ENCODE results near the gene RAB33A.
A peak's percentile ranks its signal among the peaks of the same experiment; 100 is the strongest.

RAB33A gene

DNA sequence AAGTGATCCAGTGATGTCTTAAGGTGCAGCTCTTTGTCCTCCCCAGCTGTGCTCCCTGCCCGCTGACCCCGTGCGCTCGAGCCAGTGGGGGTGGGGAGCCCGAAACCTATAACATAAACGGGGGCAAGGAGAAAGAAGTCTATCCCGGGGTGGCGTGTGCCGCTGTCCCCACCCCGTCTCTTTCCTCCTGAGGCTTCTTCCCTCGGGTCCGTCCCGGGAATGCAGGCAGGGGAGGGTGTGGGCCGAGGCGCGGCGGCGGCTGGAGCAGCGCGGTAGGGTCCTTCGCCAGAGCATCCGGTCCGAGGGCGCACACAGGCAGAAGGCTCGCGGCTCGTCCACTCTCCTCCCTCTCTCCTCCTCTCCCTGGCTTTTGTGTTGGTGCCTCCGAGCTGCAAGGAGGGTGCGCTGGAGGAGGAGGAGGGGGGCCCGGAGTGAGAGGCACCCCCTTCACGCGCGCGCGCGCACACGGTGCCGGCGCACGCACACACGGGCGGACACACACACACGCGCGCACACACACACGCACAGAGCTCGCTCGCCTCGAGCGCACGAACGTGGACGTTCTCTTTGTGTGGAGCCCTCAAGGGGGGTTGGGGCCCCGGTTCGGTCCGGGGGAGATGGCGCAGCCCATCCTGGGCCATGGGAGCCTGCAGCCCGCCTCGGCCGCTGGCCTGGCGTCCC, at the start of gene RAB33A:
RAB33A (plus strand) TSS at position 517 of the 681 bp plus-strand sequence; CDS start at position 618, 101 bp downstream.
- DNase-seq = peak; percentile 71

DNA sequence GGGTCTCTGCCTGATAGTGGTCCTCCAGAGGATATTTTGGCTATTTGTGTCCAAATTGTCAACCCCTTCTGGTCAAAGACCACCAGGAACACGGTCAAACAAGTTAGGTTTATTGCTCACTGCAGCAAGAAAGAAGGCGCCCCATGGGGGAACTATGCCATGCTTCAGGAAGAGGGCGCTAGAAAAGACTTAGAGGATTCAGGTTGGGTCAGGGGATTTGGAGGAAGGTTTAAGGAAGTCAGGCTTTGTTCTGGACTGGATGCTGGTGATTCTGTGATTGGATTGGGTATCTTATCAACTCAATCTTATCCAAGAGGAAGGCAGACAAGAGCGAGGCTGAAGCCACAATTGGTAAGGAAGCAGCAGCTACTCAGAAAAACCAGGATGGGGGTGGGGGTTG, 47.2 kb upstream of the RAB33A start:
- DNase-seq = no peak

DNA sequence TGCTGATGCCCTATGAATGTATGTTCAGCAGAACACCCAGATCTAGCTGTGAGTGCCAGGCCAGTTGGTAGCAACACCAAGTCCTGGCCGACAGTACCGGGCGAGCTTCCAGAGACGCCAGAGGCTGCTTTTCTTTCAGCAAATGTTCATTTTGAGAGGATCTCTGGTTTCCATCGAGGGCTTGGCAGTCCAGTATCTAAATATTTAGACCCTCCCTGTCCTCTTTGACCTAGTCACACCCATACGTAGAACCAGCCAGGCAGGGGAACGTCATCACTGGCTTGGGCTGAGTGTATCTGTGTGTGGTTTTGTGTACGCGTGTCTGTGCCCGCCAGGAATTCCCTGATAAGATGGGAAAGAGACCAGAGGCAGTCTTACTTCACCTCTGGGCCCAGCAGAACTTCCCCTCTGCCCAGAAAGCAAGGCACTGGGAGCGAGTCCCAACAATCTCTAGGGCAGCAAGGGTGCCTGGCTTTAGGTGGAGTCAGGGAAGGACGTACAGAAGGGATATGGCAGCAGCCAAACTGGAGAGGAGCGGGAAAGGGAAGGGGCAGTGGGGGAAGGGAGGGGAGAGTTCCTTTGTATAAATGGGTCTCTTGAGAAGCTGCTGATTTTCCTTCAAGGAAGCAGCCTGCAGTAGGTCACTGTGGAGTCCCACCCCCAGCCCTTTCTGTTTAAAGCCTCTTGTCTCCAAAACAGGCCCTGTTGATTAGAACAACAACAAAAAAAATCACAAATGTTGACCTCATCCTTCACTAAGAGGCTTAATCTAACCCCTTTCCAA, 46.5 kb upstream of the RAB33A start:
- no peak for DNase-seq

DNA sequence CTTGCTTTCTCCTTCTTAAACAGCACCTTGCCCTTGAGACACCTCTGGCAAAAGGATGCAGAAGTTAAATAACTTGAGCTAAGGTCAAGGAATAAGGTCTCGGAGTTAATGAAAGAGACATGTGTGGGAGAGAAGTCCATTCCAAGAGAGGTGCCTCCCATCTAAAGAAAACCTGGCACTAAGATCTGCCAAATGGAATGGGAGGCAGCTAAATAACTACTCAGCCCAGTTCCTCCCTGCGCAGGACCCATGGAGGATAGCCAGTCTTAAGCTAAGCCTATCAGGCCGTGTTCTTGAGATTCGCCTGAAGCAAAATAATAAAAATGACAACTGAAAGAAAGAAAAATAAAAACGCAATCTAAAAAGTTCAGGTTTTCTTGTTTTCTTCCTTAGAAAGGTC, 40.8 kb upstream of the RAB33A start:
- no peak for DNase-seq

DNA sequence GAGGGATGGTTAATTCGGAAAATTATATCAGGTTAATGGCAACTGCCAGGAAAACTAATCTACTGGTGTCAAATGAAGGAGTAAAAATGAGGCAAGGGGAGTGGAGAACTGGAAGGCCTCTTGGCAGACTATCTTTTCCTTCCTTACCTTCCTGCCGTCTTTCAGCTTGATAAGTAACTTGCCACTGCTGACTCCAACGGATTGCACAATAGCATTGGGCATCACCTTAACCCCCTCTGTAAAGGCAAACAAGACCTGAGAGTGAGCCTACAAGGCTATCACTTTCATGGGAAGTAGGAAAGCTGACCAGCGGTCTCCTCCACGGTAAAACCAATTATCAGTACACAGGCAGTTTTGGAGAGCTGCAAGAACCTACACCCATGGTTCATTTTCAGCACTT, 35.3 kb upstream of the RAB33A start:
- DNase-seq = no peak

DNA sequence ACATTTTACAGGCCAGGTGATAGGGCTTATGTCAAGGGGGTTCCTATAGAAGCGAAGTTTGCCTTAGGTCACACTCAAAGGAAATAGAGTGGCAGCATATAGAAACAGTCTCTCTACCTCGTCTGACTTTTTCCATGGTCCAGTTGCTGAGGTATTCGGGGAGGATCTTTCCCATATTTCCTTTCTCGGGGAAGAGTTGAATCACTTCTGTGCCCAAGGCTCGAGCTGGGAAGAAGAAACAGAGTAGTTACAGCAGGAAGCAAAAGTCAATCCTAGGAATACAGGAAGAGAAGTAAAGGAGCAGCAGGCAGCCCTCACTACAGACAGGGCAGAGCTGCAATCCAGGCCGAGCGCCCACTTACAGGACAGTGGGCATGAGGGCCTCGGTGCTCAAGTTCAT, 34.8 kb upstream of the RAB33A start:
- DNase-seq = no peak

DNA sequence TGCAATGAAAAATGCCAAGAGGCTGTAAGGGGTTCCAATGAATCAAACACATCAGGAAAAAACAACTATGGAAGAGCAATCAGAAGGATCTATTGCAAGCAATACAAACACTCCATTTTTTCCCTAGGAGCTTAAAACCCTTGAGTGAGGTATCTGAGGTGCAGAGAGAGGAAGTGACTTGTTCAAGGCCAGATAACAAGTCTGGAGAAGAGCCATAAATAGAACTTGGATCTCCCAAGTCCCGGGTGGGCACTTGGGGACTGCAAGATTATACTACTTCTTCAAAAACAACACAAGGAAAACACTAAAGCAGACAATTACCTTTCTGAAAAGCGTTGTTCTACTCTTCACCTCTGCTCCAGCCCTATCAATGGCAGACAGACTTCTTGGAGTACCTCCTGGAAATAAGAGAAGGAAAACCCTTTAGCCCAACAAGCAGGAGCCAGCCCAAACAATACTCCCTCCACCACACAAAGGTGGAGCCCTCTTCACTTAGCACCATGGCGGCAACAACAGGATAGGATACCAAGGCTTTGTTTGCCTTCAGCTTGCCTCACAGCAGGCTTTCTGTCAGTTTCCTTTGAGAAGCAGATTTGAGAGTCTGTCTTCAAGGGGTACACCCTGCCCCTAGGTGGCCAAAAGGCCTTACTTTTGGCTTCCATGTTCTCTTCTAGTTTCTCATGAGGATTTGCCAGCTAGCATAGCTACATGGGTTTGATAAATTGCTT, 32.1 kb upstream of the RAB33A start:
- no peak for DNase-seq

DNA sequence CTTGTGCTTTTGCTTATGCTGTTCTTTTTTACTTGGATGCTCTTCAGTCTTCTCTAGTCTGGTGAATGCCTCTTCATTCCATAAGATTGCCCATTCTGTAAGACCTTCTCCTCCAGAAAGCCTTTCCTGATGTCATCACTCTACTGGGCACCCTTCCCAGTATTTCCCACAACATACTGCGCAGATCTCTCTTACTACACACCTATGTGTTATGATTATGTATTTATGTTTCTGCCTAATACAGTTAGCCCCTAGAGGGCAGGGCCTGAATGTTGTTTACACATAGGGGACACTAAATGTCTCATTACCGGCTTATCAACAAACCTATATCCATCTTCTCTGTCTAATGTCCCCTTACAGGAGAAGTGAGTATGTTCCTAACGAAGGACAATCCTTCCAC, 27.3 kb upstream of the RAB33A start:
- no peak for DNase-seq

DNA sequence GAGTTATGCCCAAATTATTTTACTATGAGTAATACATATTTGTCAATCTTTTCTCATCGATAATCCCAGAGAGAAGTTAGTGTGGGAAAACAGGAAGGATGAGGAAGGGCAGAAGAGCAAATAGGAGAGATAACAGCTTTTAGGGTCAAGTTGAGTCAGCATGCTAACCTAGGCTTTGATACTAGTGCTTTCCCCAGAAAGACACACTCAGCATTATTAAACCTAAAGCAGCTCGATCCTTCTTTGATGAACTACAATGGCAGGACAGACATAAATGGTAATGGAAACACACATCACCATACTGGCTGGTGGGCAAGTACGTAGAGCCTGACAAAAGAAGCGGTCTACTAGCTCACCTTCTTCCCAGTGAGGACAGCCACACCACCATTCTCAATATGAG, 26.6 kb upstream of the RAB33A start:
- no peak for DNase-seq

DNA sequence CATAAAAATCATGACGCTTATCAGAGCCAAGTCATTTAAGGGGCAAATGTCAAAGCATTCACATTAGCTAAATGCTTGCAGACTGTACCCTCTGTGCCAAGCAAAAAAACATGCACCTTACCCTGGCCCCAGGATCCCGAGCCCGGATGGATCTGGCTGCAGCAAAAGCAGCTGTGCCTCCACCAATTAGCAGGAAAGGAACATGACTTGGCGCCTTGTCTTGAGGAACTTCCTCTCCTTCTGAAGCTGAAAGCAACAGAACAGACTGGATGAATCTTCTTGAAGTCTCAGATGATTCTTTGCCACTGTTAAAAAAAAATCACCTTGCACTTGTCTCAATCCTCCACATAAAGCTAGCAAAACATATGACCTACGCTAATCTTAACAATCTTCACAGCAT, 24.1 kb upstream of the RAB33A start:
- no peak for DNase-seq

DNA sequence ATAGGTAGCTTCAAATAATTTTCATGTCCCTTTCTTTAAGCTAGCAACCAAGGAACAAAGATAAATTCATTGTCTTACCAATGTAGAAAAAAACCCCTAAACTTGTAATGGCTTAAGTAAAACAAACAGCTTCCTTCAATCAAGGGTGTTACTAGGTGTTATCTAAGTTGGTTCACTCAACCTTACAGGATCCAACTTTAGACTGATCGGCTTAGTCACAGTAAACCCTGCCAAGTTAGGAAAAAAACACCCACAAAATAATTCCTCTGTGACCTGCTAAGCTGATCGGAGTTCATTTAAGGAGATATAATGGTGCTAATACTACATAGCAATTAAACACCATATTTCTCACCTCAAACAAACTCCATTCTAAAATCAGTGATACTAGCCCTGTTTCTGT, 16.2 kb upstream of the RAB33A start:
- DNase-seq = no peak

DNA sequence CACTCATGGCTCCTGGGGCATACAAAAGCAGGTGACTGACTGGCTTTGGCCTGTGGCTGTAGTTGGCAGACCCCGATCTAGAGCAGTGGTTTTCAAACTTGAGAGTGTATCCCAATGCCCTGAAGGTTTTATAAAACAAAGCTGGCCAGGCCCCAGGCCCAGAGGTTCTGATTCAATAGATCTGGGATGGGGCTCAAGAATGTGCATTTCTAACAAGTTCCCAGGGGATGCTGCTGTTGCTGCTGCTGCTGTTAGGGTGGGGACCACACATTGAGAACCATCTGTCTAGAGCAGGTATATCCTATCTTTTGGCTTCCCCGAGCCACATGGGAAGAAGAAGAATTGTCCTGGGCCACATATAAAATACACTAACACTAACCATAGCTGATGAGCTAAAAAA, 13.5 kb upstream of the RAB33A start:
- no peak for DNase-seq

DNA sequence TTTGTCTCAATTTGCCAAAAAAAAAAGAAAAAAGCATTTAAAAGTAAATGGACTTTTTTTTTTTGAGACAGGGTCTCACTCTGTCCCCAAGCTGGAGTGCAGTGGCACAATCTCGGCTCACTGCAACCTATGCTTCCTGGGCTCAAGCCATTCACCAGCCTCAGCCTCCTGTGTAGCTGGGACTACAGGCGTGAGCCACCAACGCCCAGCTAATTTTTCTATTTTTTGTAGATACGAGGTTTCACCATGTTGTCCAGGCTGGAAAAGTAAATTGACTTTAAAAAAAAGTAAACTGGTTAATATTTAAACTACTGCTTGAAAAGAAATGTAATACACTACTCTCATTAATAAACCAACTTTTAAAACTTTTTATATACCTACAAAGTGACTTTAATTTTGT, 12.0 kb upstream of the RAB33A start:
- no peak for DNase-seq

DNA sequence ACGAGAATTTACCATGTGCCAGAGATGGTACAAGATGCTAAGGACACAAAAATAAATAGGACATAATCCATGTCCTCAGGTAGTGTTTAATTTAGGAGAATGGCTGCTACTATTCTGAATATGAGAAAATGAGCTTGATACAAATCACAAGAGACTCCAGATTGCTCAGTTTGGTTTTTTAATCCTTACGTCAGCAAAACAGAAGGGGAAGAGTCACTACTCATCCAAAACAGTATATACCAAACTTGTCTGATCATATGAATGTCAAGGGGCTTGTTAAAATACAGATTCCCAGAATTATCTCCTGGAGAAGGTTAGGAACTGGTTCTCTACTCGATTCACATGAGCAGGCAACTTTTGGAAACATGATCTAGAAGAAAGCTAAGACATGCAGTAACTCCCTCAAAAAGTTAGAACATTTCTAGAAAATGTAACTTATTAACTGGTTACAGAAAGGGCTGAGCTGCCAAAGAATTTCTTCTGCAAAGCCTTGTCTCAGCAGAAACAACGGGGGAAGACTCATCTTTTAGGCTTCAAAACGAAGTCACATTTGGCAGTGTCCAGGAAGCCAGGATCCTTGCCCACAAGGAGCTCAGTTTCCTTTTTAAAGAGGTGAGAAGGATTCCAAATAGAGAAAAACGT, 9.5 kb upstream of the RAB33A start:
- no peak for DNase-seq

DNA sequence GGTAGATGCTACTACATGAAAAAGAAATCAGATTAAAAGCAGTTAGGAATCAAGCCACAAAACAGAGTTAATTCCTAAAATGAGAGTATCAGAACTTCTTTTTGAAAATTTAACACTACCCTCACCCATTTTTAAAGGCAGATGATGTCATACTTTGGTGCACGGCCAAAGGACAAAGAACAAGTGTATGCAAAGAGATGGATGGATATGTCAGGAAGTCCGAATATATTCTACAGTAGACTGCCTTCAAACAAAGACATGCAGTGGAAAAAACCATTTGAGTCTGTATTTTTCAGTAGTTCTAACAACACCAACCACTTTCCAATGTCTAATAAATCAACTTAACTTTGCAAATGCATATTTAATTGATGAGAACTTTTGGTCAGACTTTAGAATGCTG, 8.4 kb upstream of the RAB33A start:
- no peak for DNase-seq

DNA sequence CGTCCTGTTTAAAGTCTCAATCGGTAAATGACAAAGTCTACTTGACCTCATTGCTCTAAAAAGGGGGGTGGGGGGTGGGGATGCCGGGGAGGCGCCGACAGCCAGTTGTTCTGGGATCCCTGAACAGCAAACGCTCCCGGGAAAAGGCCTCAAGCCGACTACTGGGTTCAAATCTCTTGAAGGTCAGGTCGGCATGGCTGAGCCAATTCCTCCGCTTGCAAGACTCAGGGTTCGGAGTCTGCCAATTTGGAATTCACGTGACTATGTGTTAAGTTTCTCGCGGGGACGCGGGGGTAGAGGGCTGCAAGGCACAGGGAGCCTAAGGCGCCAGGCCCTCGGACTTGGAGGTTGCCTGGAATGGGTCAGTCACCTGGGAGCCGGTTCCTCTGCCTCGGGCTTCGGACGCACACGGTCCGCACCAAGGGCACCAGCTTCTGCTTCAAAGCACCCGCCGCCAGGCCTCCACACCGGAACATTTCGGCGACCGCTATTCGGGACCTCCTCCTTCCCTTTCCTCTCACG, 6.5 kb upstream of the RAB33A start:
- no peak for DNase-seq

DNA sequence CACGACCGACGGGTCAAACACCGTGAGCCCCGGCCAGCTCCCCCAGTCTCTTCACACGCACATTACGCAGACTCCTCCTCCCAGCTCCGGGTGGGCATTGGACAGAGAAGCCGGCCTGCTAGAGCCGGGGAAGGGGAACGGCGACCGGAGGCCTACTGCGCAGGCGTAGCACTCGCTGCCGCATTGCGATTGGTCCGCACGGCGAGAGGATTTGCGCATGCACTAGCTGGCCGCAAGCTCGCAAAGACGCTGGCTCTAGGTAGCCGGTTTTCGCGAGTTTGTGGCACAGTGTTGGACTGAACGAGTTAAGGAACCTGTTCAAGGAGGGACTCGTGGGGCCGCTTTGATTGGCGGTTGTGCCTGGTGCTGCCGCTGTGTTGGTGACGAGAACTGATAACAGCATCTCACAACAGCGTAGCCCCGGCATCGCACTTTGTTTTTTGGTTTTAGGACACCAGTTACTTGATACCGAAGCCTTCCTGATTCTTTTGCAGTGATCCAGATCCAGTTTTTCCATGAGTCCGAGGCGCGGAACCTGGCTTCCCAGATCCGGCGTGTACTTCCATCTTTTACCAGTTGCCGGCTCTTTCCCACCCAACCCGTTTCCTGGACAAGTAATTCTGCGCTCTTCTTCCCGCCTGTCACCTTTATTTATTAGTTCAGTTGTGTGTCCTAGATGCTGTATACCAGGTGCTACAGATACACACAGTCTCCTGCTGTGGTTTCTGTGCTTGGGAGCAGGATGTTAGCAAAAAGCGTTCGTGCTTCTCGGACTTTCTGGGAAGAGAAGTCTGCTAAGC, 5.9 kb upstream of the RAB33A start, which contains the start of gene AIFM1:
AIFM1 (minus strand) TSS at position 139 of the 800 bp plus-strand sequence. CDS start 185 bp downstream, outside the sequence.
- peak; percentile 91 for DNase-seq

DNA sequence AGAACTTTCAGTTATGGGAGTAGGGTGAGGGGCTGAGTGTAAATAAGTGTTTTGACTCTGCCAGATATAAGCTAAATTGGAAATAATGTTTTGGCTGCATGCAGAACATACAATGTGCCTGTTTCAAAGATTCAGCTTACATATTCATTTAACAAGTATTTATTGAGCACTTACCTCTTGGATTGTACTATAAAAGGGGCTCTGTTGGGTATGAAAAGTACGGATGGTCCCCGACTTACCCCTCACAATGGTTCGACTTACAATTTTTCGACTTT, 5.3 kb upstream of the RAB33A start:
- DNase-seq = no peak

DNA sequence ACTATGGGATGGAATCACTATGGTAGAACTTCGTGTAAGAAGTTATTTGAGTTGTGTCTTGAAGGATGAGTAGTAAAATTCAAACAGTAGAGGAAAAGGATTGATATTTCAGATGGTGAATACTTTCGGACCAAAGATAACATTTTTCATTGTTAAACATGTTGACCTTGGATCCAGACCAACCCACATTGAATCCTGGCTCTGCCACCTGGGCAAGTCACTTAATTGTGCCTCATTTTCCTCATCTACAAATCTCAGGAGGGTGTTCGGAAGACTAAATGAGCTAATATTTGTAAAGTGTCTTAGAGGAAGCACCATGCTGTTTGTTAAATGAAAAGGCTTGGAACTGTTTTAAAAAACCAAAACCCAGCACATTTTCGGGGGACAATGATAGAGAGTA, 4.7 kb upstream of the RAB33A start:
- DNase-seq = peak; percentile 5

DNA sequence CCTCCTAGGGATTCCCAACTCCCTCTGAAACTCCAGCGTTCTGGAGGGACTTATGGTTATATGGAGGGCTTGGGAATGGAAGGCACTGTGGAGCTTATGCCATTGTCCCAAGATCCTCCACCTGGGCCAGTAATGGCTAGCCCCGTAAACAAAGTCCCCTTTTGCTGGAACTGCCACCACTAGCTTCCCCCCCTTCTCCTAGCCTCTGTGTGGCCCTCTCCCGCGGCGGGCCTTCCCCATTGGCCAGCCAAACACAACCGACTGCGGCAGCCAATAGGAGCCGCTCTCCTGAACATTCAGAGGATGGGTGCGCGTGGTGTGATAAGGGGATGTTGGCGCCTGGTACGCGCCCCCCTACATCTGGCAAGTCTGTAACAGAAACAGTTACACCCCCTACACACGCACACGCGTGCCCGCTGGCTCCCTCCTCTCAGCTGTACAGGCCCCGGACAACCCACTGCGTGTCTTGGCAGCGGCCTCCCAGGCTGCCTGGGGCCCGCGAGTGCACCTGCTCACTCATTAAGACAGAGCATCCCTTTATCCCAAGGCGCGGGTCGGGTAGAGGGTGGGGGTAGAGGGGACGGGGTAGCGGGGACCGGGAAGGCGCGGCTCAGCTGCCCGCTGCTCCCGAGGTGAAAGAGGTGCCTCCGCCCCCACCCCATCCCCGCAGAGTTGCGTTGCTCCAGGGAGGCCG, 863 bp upstream of the RAB33A start:
- peak; percentile 78 for DNase-seq

DNA sequence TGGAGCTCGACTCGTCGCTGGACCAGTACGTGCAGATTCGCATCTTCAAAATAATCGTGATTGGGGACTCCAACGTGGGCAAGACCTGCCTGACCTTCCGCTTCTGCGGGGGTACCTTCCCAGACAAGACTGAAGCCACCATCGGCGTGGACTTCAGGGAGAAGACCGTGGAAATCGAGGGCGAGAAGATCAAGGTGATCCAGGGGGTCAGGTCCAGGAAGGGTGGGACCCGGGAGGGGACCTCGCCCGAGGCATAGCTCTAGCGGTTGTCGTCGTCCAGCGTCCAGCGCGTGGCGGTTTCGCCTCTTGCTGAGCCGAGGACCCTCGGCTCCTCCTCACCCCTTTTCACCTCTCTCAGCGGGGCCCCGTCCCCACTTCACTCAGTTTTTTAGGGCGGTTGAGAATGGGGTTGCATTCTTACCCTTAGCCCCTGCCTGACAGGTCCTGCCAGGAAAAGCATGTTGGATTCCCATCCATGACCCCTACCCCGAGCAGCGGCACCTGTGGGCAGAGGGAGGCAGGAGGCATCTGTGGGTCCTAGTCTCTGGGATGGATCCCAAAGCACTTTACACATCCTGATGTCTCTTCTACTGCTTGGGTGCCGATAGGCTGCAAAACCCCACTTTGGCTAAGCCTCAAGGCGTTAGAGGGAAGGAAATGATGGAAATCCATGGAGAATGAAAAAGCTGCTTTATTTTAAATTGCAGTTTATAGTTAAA, 524 bp downstream of the RAB33A start:
- peak; percentile 60 for DNase-seq

Measured in activated CD8-positive, alpha-beta memory T cell treated with anti-CD3 and anti-CD28 coated beads for 24 hours (primary cell).